HFF-Myc (cell line): ENCODE results near the gene CCL22.

ENCODE experiments used
- DNase-seq: peaks from one replicate; pipeline ENCODE4 v3.0.0-alpha.2; 2011; ENCODE audit warnings: low read depth; ENCODE audit errors: extremely low read depth
- H3K4me3 ChIP-seq: replicated peaks from 2 replicates; pipeline ENCODE4 v1.5.1; 2011; ENCODE audit warnings: low read depth, mild to moderate bottlenecking, control low read depth, low read length
- TF ChIP-seq, protein P1 (sequence below): IDR thresholded peaks from 2 replicates; pipeline ENCODE4 v1.5.1; 2012; ENCODE audit warnings: mild to moderate bottlenecking, low read depth, low read length, control low read depth; ENCODE audit errors: missing control alignments

The CCL22 gene, protein sequence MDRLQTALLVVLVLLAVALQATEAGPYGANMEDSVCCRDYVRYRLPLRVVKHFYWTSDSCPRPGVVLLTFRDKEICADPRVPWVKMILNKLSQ

DNA sequence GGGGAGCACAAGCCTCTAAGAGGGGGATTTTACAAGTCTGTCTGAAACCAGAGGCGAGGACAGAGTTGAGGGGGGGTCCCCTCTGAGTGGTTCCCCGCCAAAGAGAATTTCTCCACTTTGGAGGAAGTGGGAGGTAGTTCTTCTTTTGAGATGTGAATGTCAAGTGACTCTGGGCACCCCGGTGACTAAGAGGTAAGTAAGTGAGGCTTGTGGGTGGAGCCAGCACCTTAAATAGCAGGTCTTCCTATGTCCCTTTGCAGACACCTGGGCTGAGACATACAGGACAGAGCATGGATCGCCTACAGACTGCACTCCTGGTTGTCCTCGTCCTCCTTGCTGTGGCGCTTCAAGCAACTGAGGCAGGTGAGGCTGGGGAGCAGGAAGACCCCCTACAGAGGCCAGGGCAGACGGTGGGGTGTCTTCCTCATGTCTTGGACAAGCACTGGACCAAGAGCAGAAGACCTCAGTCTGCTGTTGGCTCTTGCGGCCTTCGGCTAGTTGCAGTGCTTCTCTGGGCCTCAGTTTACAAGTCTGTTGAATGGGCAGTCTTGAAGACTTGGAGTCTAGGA is at the start of gene CCL22:
Gene CCL22, plus strand, starts transcription at position 257 of the 569 bp plus-strand sequence. Its CDS starts 34 bp downstream, at position 291.
- DNase-seq = no peak

DNA sequence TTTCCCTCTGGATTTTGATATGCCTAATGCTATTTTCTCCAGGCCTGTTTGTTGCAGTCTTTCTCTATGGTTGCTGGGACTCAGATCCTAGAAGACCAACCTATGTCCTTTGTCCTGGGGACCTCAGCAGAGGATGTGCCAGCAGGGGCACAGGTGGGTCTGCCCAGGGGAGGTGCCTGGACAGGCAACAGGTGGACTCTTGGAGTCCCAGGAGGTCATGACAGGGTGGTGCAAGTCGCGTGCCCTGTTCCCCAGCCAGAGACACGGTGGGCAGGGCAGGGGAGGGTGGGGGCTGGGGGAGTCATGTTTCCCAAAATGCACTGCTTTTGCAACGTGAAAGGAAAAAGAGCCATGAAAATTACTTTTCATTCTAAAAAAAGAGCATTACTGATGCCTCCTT is 47.8 kb upstream of the CCL22 start:
- TF ChIP-seq, protein P1, sequence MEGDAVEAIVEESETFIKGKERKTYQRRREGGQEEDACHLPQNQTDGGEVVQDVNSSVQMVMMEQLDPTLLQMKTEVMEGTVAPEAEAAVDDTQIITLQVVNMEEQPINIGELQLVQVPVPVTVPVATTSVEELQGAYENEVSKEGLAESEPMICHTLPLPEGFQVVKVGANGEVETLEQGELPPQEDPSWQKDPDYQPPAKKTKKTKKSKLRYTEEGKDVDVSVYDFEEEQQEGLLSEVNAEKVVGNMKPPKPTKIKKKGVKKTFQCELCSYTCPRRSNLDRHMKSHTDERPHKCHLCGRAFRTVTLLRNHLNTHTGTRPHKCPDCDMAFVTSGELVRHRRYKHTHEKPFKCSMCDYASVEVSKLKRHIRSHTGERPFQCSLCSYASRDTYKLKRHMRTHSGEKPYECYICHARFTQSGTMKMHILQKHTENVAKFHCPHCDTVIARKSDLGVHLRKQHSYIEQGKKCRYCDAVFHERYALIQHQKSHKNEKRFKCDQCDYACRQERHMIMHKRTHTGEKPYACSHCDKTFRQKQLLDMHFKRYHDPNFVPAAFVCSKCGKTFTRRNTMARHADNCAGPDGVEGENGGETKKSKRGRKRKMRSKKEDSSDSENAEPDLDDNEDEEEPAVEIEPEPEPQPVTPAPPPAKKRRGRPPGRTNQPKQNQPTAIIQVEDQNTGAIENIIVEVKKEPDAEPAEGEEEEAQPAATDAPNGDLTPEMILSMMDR = no peak
- no peak overlapping the region for H3K4me3 ChIP-seq
- DNase-seq = no peak

More for the DNA sequence above, at the start of gene CCL22:
- TF ChIP-seq, protein P1 = no peak
- no peak within 1 kb of the TSS for H3K4me3 ChIP-seq

DNA sequence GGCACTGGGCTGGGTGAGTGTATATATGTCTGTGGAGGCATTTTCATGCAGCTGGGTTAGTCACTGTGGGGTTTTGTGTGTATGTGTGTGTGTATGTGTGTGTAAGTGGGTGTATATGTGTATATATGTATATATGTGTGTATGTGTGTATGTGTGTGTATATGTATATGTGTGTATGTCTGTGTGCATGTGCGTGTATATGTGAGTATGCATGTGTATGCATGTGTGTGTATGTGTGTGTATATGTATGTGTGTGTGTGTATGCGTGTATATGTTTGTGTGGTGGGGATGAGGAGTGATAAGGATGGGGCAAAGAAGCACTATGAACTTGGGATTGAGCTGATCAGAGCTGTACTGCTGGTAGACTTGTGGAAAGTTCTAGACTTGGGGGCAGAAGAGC is 45.1 kb upstream of the CCL22 start:
- no peak for DNase-seq
- no peak overlapping the region for H3K4me3 ChIP-seq
- TF ChIP-seq, protein P1 = no peak

DNA sequence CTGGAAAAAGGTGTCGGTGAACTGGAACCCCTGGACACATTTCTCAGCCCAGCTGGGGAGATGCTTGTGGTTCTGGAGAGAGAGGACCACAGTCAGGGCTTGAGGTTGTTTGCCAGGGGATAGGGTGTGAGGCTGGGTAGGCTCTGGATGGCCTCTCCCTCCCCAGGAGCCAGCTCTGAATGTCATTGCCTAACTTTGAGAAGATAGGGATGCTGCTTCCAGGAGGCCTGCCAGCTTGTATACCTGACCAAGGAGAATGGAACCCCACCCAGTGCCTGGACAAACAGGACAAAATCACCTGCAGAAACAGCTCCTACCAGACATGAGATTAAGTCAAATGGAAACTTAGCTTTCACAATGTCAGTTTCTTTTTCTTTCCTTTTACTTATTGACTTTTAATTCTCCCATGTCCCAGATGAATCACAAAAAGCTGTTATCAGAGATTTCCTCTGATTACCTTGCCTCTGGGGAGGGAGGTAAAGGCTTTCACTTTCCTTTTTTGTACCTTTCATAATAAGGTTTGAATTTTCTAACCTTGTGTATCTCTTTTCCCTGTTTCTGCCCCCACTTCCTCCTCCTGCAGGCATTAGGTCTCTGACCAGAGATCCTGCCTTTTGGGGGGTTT is 44.3 kb upstream of the CCL22 start:
- TF ChIP-seq, protein P1 = no peak
- no peak overlapping the region for H3K4me3 ChIP-seq
- DNase-seq = no peak

GRCh38 chr16:57315416-57315815 is 43.2 kb upstream of the CCL22 start:
- no peak overlapping the region for H3K4me3 ChIP-seq

GRCh38 chr16:57316390-57317017 is 42.1 kb upstream of the CCL22 start:
- TF ChIP-seq, protein P1 = no peak
- no peak overlapping the region for H3K4me3 ChIP-seq
- peak; percentile 43 for DNase-seq

More at GRCh38 chr16:57315416-57315815, 43.2 kb upstream of the CCL22 start:
- TF ChIP-seq, protein P1 = no peak
- no peak for DNase-seq
